Testis (tissue), 3 donors: ENCODE results near the gene CCT3. TPM values are rescaled to one million over a fixed set of nuclear protein-coding genes. Genes with fewer than 3 reads are reported as not detected.

Experiments
- DNase-seq: peaks from one replicate; pipeline ENCODE4 v3.0.0-alpha.2; 2019
- H3K27ac ChIP-seq, 2 donors: fragments of 200-600 bp; sonication (generic); one replicate each; pipeline ENCODE4 v1.5.1; 2019
- H3K27me3 ChIP-seq: fragments of 200-600 bp; sonication (generic); one replicate; pipeline ENCODE4 v1.5.1; 2019
- H3K36me3 ChIP-seq: fragments of 200-600 bp; sonication (generic); one replicate; pipeline ENCODE4 v1.5.1; 2017; ENCODE audit warnings: low read depth; ENCODE audit errors: missing control alignments
- H3K4me1 ChIP-seq: fragments of 200-600 bp; sonication (generic); one replicate; pipeline ENCODE4 v1.5.1; 2019
- H3K4me3 ChIP-seq, 2 donors: fragments of 200-600 bp; sonication (generic); one replicate each; pipeline ENCODE4 v1.5.1; 2017 to 2019
- H3K9me3 ChIP-seq: fragments of 200-600 bp; sonication (generic); one replicate; pipeline ENCODE4 v1.5.1; 2017
- POLR2A ChIP-seq: fragments of 450-650 bp; IDR thresholded peaks from one replicate; pipeline ENCODE4 v1.6.1; 2017; ENCODE audit warnings: antibody characterized with exemption, mild to moderate bottlenecking, moderate library complexity
- WGBS, 2 donors: methylation state at CpG; one replicate each; pipeline ENCODE4 v1.1.5; 2018; 5-methylcytosine and 5-hydroxymethylcytosine counted together
- intact Hi-C: fragments of 100-400 bp; cut with DNase I; formaldehyde crosslinking; loops from one replicate; pipeline ENCODE4 v1.15.1; 2023; ENCODE audit warnings: low total_unique reads
- polyA plus RNA-seq: library from polyadenylated mRNA; stranded (reverse); fragments of 350-450 nt; fragmentation: Illumina TruSeq; extraction: RNeasy Lipid Tissue Mini Kit (QIAGEN cat#74804); gene quantifications from one replicate; pipeline ENCODE4 v1.2.3, GENCODE V29; 2014; ENCODE audit warnings: low read depth, low replicate concordance; ENCODE audit not compliant: insufficient read depth
- total RNA-seq, 2 donors: library from RNA; depleted of rRNA; stranded (reverse); fragments of >200 nt; gene quantifications; one replicate each; pipeline ENCODE4 v1.2.3, GENCODE V29; 2016
- TF ChIP-seq, protein P1 (sequence below), 3 experiments: fragments of 450-650 bp in 2 of 3; fragments of 200-600 bp in 1 of 3; sonication (generic) in 1 of 3; IDR thresholded peaks; one replicate each; pipeline ENCODE4 v1.5.1; 2016 to 2019; ENCODE audit warnings: antibody characterized with exemption in 3 of 3, mild to moderate bottlenecking in 2 of 3, moderate library complexity in 1 of 3

Gene CCT3
- total and polyA plus RNA-seq, 3 donors from 2014 or later = 192 to 302 (median 203) TPM

DNA sequence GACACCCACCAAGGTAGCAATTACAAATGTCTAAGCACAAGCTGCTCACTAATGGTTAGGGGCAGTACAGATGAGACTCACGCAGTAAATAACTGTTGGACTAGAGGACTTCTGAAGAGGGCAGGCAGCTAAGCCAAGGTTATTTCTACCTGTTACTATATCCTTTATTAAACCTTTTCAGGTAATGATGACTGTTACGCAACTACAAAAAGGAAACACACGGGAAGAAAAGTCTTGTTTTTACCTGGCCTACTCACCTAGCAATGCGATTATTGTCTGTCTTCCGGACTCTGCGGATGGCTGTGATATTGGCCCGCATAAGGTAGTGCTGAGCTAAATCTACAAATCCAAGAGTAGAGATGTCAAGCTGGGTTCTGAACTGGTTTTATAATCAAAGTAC, 21.2 kb downstream of the CCT3 start:
- intact Hi-C loops = no loop called here
- no peaks in the 10 kb centered on the region for H3K36me3 ChIP-seq
- WGBS, 2 donors = 91% methylated on average over 7 of the region's 7 CpGs
- TF ChIP-seq, protein P1, sequence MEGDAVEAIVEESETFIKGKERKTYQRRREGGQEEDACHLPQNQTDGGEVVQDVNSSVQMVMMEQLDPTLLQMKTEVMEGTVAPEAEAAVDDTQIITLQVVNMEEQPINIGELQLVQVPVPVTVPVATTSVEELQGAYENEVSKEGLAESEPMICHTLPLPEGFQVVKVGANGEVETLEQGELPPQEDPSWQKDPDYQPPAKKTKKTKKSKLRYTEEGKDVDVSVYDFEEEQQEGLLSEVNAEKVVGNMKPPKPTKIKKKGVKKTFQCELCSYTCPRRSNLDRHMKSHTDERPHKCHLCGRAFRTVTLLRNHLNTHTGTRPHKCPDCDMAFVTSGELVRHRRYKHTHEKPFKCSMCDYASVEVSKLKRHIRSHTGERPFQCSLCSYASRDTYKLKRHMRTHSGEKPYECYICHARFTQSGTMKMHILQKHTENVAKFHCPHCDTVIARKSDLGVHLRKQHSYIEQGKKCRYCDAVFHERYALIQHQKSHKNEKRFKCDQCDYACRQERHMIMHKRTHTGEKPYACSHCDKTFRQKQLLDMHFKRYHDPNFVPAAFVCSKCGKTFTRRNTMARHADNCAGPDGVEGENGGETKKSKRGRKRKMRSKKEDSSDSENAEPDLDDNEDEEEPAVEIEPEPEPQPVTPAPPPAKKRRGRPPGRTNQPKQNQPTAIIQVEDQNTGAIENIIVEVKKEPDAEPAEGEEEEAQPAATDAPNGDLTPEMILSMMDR (IDR thresholded peaks at IDR 0.05) = no peak
- TF ChIP-seq POLR2A = no peak
- no peak overlapping the region for H3K27ac ChIP-seq
- no peak overlapping the region for H3K4me3 ChIP-seq
- H3K4me1 ChIP-seq = no peaks in the 10 kb centered on the region
- no peak for DNase-seq
- no peaks in the 10 kb centered on the region for H3K9me3 ChIP-seq
- no peaks in the 10 kb centered on the region for H3K27me3 ChIP-seq

DNA sequence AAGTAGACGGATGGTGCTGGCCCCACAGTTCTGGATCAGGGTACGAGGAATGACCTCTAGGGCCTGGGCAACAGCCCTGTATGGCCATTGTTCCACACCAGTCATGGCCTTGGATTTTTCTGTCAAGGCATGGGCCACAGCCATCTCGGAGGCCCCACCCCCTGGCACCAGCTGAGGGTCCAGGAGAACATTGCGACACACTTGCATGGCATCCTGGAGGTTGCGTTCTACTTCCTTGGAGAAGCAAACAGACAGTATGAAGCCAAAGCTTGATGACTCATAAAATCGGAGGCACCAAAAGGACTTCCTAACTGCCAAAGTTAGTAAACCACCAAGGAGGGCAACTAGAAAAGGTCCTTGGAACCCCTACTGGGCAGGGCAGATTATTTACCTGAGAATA, 27.1 kb downstream of the CCT3 start:
- Histone ChIP-seq H3K9me3 (no peaks in the 10 kb centered on the region), H3K27ac (no peak overlapping the region), H3K4me3 (no peak overlapping the region), H3K27me3 (no peaks in the 10 kb centered on the region), H3K36me3 (no peaks in the 10 kb centered on the region), H3K4me1 (no peaks in the 10 kb centered on the region)
- TF ChIP-seq POLR2A = no peak
- TF ChIP-seq, protein P1 (IDR thresholded peaks at IDR 0.05) = no peak
- DNase-seq = no peak
- intact Hi-C loops = no loop called here
- 89 to 94% methylated on average over 6 of the region's 6 CpGs for WGBS, 2 donors

DNA sequence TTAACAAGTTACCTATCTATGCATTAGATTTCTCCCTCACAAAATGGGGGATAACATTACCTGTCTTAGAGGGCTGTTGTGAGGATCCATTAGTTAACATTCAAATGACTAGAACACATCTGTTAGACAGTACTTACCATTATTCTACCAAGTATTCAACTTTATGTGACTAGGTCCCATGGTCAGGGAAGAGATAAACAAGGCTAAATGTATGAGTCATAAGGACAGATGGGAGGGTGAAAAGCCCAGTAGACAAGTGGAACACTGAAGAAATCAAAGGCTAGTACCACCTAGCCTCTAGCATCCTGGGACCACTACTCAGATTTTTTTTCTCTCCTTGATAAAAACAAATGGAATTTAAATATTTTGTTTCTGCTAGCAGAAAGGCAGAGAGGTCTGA, 30.0 kb downstream of the CCT3 start:
- no peak overlapping the region for H3K27ac ChIP-seq
- intact Hi-C loops = no loop called here

DNA sequence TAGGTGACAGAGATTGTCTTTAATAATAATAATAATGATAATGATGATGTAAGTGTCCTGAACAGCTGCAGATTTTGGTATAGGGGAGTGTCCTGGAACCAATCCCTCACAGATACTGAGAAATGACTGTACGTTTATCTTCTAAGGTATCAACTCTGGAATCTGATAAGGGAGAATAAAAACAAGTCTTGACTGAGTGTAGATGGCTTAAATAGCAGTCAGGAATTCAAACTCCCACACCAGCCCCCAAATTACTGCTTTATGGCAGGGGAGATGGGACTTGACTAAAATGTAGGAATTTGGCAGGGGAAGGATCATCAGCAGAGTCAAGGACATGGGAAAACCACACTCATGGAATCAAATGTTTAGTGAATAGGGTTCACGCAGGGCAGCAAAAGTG, 32.9 kb downstream of the CCT3 start:
- Histone ChIP-seq H3K9me3 (no peaks in the 10 kb centered on the region), H3K4me3 (no peak overlapping the region), H3K27ac (no peak overlapping the region), H3K27me3 (no peaks in the 10 kb centered on the region), H3K4me1 (no peaks in the 10 kb centered on the region), H3K36me3 (no peaks in the 10 kb centered on the region)
- DNase-seq = no peak
- 47 to 62% methylated on average over 2 of the region's 2 CpGs for WGBS, 2 donors
- intact Hi-C loops = no loop called here
- no peak for TF ChIP-seq POLR2A
- TF ChIP-seq, protein P1 (IDR thresholded peaks at IDR 0.05) = no peak

More for the DNA sequence above, 30.0 kb downstream of the CCT3 start:
- Histone ChIP-seq H3K36me3 (no peaks in the 10 kb centered on the region), H3K4me1 (no peaks in the 10 kb centered on the region), H3K9me3 (no peaks in the 10 kb centered on the region), H3K4me3 (no peak overlapping the region), H3K27me3 (no peaks in the 10 kb centered on the region)
- no peak for DNase-seq
- TF ChIP-seq, protein P1 (IDR thresholded peaks at IDR 0.05) = no peak
- TF ChIP-seq POLR2A = no peak

DNA sequence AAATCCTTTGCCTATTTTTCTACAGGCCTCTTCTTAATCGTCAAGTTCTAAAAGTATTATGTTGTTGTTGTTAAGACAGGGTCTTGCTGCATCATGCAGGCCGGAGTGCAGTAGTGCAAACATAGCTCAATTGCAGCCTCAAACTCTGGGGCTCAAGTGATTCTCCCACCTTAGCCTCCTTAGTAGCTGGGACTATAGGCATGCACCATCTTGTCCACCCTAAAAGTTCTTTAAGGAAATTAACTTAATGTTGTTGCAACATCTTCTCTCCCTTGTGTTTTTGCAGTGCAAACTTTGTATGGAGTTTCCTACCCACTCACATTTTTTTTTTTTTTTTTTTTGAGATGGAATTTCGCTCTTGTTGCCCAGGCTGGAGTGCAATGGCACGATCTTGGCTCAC, 34.9 kb downstream of the CCT3 start:
- intact Hi-C loops = no loop called here
- Histone ChIP-seq H3K27ac (no peak overlapping the region), H3K4me3 (no peak overlapping the region), H3K9me3 (no peaks in the 10 kb centered on the region), H3K36me3 (no peaks in the 10 kb centered on the region), H3K27me3 (no peaks in the 10 kb centered on the region), H3K4me1 (no peaks in the 10 kb centered on the region)
- no peak for DNase-seq
- no peak for TF ChIP-seq POLR2A
- TF ChIP-seq, protein P1 (IDR thresholded peaks at IDR 0.05) = no peak
- WGBS, 2 donors = 84 to 90% methylated on average over 4 of the region's 4 CpGs
